Suprapubic skin (tissue), 4 donors: ENCODE results near the gene AIMP2.
"Not testable (repeated sequence)": the region's sequence is repeated elsewhere in the genome, so short reads cannot be mapped to it uniquely, and the experiment has no call there.

ENCODE experiments used
- EP300 ChIP-seq: sonication (generic); formaldehyde crosslinking; IDR thresholded peaks from one replicate; pipeline ENCODE4 v1.6.1; 2017; ENCODE audit warnings: antibody characterized with exemption
- POLR2A ChIP-seq, 2 donors: fragments of 450-650 bp; IDR thresholded peaks; one replicate each; pipeline ENCODE4 v1.6.1; 2017; ENCODE audit warnings: antibody characterized with exemption in 2 of 2, mild to moderate bottlenecking in 2 of 2, moderate library complexity in 2 of 2
- POLR2AphosphoS5 ChIP-seq, 3 donors: sonication (generic); formaldehyde crosslinking; IDR thresholded peaks; one replicate each; pipeline ENCODE4 v1.6.1; 2017; ENCODE audit warnings: antibody characterized with exemption in 3 of 3
- TF ChIP-seq, protein P1 (sequence below), 2 donors: fragments of 200-600 bp in 1 of 2; fragments of 450-650 bp in 1 of 2; sonication (generic) in 1 of 2; IDR thresholded peaks; one replicate each; pipeline ENCODE4 v1.5.1; 2016 to 2019; ENCODE audit warnings: antibody characterized with exemption in 2 of 2, mild to moderate bottlenecking in 1 of 2, moderate library complexity in 1 of 2

DNA sequence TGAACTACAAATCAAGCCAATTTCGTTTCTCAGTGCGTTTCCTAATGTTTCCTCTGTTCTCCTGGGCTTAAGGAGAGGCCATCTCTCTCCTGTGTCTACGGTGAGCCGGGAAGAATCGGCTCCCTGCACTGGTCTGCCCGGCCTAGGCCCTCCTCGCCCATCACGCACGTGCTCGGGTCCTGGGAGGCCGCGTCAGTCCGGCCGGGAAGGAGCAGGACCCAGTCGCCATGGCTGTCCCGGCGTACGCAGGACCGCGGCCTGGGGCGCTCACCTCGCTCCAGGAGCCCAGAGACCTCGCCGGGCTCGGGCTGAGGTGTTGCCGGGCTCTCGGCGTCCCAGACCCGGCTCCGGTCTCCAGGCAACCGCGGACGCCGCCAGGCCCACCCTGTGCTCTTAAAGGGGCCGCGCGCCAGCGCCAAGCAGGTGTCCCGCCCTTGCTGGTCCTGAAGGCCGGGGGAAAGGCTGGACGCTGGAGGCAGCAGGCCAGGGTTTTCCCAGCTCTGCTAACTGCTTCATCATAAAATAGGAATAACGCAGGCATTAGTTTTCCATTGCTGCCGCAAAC, 38.6 kb upstream of the AIMP2 start, which contains the start of gene RSPH10B:
- TF ChIP-seq, protein P1, sequence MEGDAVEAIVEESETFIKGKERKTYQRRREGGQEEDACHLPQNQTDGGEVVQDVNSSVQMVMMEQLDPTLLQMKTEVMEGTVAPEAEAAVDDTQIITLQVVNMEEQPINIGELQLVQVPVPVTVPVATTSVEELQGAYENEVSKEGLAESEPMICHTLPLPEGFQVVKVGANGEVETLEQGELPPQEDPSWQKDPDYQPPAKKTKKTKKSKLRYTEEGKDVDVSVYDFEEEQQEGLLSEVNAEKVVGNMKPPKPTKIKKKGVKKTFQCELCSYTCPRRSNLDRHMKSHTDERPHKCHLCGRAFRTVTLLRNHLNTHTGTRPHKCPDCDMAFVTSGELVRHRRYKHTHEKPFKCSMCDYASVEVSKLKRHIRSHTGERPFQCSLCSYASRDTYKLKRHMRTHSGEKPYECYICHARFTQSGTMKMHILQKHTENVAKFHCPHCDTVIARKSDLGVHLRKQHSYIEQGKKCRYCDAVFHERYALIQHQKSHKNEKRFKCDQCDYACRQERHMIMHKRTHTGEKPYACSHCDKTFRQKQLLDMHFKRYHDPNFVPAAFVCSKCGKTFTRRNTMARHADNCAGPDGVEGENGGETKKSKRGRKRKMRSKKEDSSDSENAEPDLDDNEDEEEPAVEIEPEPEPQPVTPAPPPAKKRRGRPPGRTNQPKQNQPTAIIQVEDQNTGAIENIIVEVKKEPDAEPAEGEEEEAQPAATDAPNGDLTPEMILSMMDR (IDR thresholded peaks at IDR 0.05), result not testable (repeated sequence)
- not testable (repeated sequence) for TF ChIP-seq POLR2A (IDR thresholded peaks at IDR 0.05); EP300; POLR2AphosphoS5 (IDR thresholded peaks at IDR 0.05)
